DND-41 (cell line): ENCODE measurements around the gene PTPRO.

ENCODE experiments used
- ATAC-seq: fragments of 200-7000 bp; cut with Tn5 transposase; 3 replicates; pipeline ENCODE4 v1.9.1; 2021; ENCODE audit warnings: low read depth; ENCODE audit not compliant: insufficient read depth
- DNase-seq: peaks from one replicate; pipeline ENCODE4 v3.0.0-alpha.2; 2020
- H2AFZ ChIP-seq: 2 replicates; pipeline ENCODE4 v1.6.0; 2012; ENCODE audit warnings: low read depth, low read length
- H3K27ac ChIP-seq: 2 replicates; pipeline ENCODE4 v1.5.1; 2012; ENCODE audit warnings: low read length, inconsistent platforms
- H3K27me3 ChIP-seq: fragments of 200-600 bp; sonication (generic); 2 replicates; pipeline ENCODE4 v1.6.0; 2012; ENCODE audit warnings: low read length, mild to moderate bottlenecking, inconsistent platforms; ENCODE audit not compliant: insufficient read depth, poor library complexity
- H3K36me3 ChIP-seq: 2 replicates; pipeline ENCODE4 v1.5.1; 2012; ENCODE audit warnings: low read length, inconsistent platforms; ENCODE audit not compliant: insufficient read depth
- H3K4me1 ChIP-seq: 2 replicates; pipeline ENCODE4 v1.5.1; 2012; ENCODE audit warnings: mild to moderate bottlenecking, low read length; ENCODE audit not compliant: insufficient read depth
- H3K4me2 ChIP-seq: 2 replicates; pipeline ENCODE4 v1.6.0; 2012; ENCODE audit warnings: mild to moderate bottlenecking, moderate library complexity, low read length, inconsistent platforms; ENCODE audit not compliant: insufficient read depth
- H3K4me3 ChIP-seq, 2 experiments: fragments of 200-600 bp in 1 of 2; shearing (Covaris generic) in 1 of 2; 2 replicates each; pipeline ENCODE4 v1.5.1; 2012 to 2016; ENCODE audit warnings: inconsistent platforms in 2 of 2, low read length in 2 of 2, mild to moderate bottlenecking in 2 of 2, low read depth in 1 of 2, moderate library complexity in 1 of 2
- H3K79me2 ChIP-seq: 2 replicates; pipeline ENCODE4 v1.6.0; 2012; ENCODE audit warnings: low read length, inconsistent platforms; ENCODE audit not compliant: insufficient read depth
- H3K9ac ChIP-seq: 2 replicates; pipeline ENCODE4 v1.6.0; 2012; ENCODE audit warnings: low read depth, mild to moderate bottlenecking, inconsistent platforms, low read length, moderate library complexity
- H3K9me3 ChIP-seq: 2 replicates; pipeline ENCODE4 v1.5.1; 2012; ENCODE audit warnings: low read length, moderate library complexity, mild to moderate bottlenecking, inconsistent platforms; ENCODE audit not compliant: insufficient read depth, severe bottlenecking
- H4K20me1 ChIP-seq: 2 replicates; pipeline ENCODE4 v1.6.0; 2012; ENCODE audit warnings: low read length; ENCODE audit not compliant: insufficient read depth
- EZH2 ChIP-seq: IDR thresholded peaks from 3 replicates; pipeline ENCODE4 v1.6.1; 2012; ENCODE audit warnings: borderline replicate concordance, low read depth, mild to moderate bottlenecking, moderate library complexity, low read length, inconsistent platforms; ENCODE audit not compliant: severe bottlenecking
- TF ChIP-seq, protein P1 (sequence below): IDR thresholded peaks from 2 replicates; pipeline ENCODE4 v1.5.1; 2012; ENCODE audit warnings: borderline replicate concordance, low read length, moderate library complexity, mild to moderate bottlenecking; ENCODE audit not compliant: poor library complexity, severe bottlenecking; ENCODE audit errors: extremely low read depth

PTPRO gene

DNA sequence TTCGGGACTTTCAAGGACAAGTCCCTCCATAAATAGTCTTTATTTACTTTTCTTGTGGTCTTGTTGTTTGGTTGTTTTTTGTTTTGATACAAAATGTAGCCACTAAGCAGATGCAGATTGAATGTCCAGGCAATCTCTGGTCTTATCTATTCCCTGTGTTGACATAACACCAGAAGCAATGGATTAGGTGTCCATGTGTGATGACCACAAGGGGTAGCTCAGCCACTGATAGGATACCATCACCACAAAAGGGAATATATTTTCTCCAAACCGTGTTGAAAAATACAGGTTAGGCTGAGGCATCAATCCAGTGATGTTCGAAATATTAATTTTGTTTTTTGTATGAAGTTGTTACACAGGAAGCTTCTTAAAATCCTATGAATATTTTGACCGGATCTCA, 270.6 kb downstream of the PTPRO start:
- Histone ChIP-seq H4K20me1 (no peaks in the 10 kb centered on the region), H2AFZ (no peak overlapping the region), H3K79me2 (no peaks in the 10 kb centered on the region), H3K9ac (no peak overlapping the region), H3K4me3 (no peak overlapping the region), H3K36me3 (no peaks in the 10 kb centered on the region), H3K4me2 (no peak overlapping the region), H3K27ac (no peak overlapping the region), H3K4me1 (peaks cover 7% of the 10 kb centered on the region), H3K27me3 (no peaks in the 10 kb centered on the region), H3K9me3 (no peaks in the 10 kb centered on the region)
- no peak for TF ChIP-seq EZH2
- TF ChIP-seq, protein P1, sequence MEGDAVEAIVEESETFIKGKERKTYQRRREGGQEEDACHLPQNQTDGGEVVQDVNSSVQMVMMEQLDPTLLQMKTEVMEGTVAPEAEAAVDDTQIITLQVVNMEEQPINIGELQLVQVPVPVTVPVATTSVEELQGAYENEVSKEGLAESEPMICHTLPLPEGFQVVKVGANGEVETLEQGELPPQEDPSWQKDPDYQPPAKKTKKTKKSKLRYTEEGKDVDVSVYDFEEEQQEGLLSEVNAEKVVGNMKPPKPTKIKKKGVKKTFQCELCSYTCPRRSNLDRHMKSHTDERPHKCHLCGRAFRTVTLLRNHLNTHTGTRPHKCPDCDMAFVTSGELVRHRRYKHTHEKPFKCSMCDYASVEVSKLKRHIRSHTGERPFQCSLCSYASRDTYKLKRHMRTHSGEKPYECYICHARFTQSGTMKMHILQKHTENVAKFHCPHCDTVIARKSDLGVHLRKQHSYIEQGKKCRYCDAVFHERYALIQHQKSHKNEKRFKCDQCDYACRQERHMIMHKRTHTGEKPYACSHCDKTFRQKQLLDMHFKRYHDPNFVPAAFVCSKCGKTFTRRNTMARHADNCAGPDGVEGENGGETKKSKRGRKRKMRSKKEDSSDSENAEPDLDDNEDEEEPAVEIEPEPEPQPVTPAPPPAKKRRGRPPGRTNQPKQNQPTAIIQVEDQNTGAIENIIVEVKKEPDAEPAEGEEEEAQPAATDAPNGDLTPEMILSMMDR, result no peak
- ATAC-seq (no peak), DNase-seq (no peak)

DNA sequence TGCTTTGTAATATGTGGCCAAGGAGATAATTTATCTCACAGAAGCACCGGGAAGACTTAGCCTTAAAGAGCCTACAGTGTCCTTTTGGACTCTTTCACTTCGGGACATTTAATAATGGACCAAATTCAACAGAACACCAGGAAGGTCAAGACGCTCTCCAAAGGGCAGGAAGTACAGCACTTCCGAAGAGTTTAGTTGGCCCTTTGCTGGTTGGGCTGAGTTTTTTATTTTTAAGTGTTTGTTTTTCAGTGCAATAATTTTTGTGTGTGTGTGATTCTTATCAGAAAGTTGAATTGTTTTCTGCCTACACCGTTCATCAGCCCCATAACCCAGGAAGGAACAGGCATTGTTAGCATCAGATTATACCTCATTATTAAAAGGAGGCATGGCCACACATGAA, 273.9 kb downstream of the PTPRO start:
- Histone ChIP-seq H3K79me2 (no peaks in the 10 kb centered on the region), H4K20me1 (no peaks in the 10 kb centered on the region), H3K4me2 (no peak overlapping the region), H2AFZ (no peak overlapping the region), H3K27me3 (no peaks in the 10 kb centered on the region), H3K27ac (no peak overlapping the region), H3K4me3 (no peak overlapping the region), H3K4me1 (no peaks in the 10 kb centered on the region), H3K9ac (no peak overlapping the region), H3K9me3 (no peaks in the 10 kb centered on the region), H3K36me3 (no peaks in the 10 kb centered on the region)
- no peak for DNase-seq
- ATAC-seq, result no peak
- TF ChIP-seq, protein P1, result no peak
- TF ChIP-seq EZH2, result no peak

DNA sequence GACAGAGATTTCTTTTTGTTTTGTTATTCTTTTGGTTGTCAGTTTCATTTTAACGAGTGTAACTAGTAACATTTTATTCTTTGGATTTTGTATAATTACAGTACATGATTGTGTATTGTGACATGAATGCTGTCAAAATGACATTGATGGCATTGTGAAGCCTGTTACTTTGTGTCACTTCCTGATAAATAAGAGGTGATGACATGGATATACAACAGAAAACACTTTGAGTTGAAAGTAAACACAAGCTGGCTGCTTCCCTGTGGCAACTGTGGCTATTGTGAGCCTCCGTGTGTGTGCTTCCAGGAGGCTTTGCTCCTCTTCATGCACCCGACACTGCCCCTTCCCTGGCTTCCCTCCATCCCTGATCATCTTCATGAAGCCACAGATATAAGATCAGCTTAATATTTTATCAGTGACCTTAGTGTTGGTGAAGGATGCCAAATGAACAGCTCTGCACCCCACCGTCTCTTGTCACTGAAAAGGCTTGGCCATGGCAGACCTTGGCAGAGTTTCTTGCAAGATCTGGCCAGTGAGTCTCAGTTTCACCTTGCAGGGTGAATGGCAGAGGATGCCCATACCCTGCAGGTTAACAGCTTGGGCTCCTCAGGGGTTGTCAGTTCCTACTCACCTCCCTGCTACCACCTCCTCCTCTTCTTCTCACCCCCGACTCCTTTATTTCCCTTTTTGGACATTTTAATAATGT, 275.0 kb downstream of the PTPRO start:
- Histone ChIP-seq H3K79me2 (no peaks in the 10 kb centered on the region), H3K27ac (no peak overlapping the region), H3K9me3 (no peaks in the 10 kb centered on the region), H3K36me3 (no peaks in the 10 kb centered on the region), H4K20me1 (no peaks in the 10 kb centered on the region), H3K4me3 (no peak overlapping the region), H3K9ac (no peak overlapping the region), H2AFZ (no peak overlapping the region), H3K4me2 (no peak overlapping the region), H3K27me3 (no peaks in the 10 kb centered on the region), H3K4me1 (no peaks in the 10 kb centered on the region)
- ATAC-seq, result no peak
- no peak for TF ChIP-seq EZH2
- TF ChIP-seq, protein P1, result no peak
- DNase-seq, result no peak
